PC-3 (cell line): ENCODE results near the gene LOXHD1.

ENCODE experiments used
- CTCF ChIP-seq: fragments of 300-600 bp; sonication (generic); conservative IDR thresholded peaks from 2 replicates; pipeline ENCODE4 v1.5.1; 2017; ENCODE audit warnings: antibody characterized with exemption, low read depth, mild to moderate bottlenecking, low read length
- EZH2 ChIP-seq: fragments of 300-600 bp; sonication (generic); IDR thresholded peaks from one replicate; pipeline ENCODE4 v1.6.1; 2017; ENCODE audit warnings: antibody characterized with exemption, mild to moderate bottlenecking, low read length; ENCODE audit not compliant: unreplicated experiment
- EZH2phosphoT487 ChIP-seq: fragments of 300-600 bp; sonication (generic); IDR thresholded peaks from 2 replicates; pipeline ENCODE4 v1.6.1; 2018; ENCODE audit warnings: mild to moderate bottlenecking, antibody characterized with exemption, low read length, borderline replicate concordance

- no peak for TF ChIP-seq CTCF
- TF ChIP-seq EZH2phosphoT487, result no peak
- no peak for TF ChIP-seq EZH2
These were observed 48.0 kb downstream of the LOXHD1 start for GRCh38 chr18:46609048-46609447.
